Stimulated activated CD8-positive, alpha-beta memory T cell treated with anti-CD3 and anti-CD28 coated beads, Interleukin-7, amount 100 ng/mL, for 24 hours (primary cell): ENCODE measurements around the gene SLC8A3.

Experiments
- DNase-seq: peaks from one replicate; pipeline ENCODE4 v3.0.0-alpha.2; 2020; ENCODE audit warnings: low read depth

Gene SLC8A3

GRCh38 chr14:70177081-70177800 lies 11.5 kb downstream of the SLC8A3 start:
- DNase-seq: no peak

DNA sequence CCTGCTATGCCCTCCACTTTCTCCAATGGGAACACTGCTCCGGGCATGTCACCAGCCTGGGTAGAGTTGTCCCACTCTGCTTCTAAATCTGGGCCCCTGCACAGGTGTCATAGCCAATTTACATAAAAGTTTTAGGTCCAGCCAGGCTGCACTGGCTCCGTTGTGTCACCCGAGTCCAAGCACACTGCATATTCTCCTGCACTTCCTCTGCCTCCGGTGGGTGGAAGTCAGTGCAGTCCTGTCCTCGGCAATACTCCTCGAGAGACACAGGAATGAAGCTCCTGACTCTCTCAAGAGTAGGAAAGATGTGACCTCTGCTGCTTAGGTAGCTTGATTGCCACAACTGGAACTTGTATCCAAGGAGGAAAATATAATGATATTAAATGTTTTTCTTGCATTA lies 15.2 kb downstream of the SLC8A3 start:
- DNase-seq: no peak

- no peak for DNase-seq
Measured at GRCh38 chr14:70171726-70172125, 17.0 kb downstream of the SLC8A3 start.

GRCh38 chr14:70170976-70171375 lies 17.8 kb downstream of the SLC8A3 start:
- no peak for DNase-seq

GRCh38 chr14:70168406-70168805 lies 20.3 kb downstream of the SLC8A3 start:
- no peak for DNase-seq

- no peak for DNase-seq
Measured at GRCh38 chr14:70166530-70167203, 22.1 kb downstream of the SLC8A3 start.

- DNase-seq: no peak
Measured at GRCh38 chr14:70162358-70162757, 26.4 kb downstream of the SLC8A3 start.

DNA sequence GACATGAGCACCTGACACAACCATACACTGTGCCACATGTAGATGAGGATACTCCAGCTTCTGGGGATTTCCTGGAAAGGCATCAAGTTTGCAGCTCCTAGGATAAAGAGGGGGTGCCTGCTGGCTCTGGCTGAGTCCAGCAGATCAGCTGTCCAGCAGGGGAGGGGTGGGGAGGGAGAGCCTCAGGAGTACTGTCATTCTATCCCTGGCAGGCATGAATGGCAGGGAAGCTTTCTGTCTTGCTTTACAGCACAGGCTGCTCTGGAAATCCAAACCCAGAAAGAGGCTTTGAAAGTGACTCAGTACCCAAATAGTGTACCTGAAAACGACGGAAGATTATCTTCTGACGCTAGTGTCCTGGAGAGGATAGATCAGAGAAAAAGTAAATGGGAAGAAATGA lies 32.2 kb downstream of the SLC8A3 start:
- DNase-seq: no peak

DNA sequence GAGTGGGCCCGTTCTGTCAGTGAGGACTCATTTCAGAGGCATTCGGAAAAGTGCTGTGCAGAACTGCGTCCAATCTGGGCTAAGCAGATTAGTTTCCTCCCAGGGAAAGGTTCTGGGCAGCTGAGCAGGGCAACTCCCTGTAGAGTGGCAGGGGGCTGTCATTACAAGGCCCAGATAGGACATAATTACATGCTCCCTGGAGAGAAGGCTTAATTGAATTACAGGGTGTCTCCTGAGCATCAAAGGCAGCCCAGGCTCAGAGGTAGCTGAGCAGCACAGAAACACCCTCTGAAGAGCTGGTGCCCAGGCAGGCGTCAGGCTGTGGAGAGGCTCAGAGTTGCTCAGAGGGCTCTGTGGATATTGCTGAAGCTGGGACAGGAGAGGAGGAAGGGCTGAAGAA lies 36.0 kb downstream of the SLC8A3 start:
- no peak for DNase-seq

DNA sequence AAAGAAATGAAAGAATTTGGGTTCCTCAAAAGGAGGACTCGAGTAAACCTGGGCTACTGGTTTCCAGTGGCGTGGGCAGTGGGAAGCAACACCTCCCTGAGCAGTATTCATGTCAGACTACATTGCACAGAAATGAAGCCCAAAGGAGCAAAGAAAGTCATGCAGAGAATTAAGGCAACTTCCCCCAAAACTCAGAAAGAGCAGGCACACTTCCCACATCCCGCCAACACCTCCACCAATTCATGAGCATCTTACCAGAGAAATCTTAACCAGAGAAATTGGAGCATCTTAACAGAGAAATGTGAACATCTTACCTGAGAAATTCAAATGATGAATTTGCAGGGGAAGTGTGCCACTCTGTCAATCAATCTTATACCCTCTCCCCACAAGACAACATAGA lies 36.7 kb downstream of the SLC8A3 start:
- DNase-seq: no peak

GRCh38 chr14:70149596-70150165 lies 39.1 kb downstream of the SLC8A3 start:
- DNase-seq: no peak

DNA sequence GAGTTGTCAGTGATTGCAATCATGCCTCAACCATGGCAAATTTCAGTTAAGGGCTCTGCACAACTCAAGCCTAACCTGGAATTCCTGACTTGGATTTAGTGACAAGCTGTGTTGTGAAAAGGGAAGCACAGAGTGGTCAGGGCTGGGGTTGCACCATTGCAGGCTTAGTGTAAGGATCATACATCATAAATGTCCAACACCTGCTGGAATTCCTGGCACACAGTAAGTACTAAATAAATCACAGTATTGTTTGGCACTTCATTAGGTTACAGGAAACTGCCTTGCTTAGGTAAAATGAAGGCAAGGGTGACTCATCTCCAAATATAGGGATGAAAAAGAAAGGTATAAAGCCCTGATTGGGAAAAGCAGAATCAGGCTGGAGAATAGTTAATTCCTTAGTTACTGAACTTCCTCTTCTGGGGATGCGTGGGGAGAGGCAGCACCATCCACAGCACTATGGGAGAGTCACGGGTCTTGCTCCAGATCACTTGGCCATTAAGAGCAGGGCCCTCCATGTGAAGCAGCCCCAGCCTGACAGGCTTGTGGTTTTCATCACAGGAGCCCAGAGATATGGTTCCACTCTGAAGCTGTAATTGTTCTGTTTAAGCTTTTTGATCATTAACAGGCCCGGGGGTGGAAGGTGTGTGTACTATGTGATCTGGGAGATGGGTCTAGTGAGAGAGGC lies 39.7 kb downstream of the SLC8A3 start:
- DNase-seq: no peak

DNA sequence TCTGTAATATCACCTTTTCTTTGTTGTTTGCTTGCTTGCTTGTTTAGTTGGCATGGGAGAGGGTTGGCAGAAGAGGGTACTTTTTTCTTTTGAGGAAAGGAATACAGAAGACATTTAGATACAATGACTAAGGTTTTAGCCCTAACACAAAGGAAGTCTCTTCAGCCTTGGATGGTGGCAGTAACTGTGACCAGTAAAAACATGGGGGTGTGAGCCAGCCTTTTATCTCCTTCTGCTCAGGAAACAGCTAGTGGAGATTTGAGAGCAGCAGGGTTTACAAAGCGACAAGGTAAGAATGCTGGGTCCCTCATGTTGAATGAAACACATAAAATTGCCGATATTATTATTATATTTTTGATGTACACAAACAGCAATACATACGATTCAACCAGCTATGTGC lies 40.4 kb downstream of the SLC8A3 start:
- no peak for DNase-seq

DNA sequence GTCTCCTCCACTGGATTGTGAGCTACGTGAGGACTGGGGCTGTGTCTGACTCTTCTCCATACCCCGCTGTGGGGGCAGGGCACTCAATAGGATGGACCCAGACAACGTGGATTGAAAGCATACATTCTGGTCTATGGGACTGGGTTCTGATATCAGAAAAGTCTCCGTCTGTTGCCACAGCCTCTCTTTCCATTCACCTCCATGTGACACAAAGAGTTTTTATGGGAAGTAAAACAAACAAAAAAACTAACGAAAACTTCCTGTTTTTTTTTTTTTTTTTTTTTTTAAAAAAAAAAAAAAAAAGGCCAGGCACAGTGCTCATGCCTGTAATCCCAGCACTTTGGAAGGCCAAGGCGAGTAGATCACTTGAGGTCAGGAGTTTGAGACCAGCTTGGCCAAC lies 44.7 kb downstream of the SLC8A3 start:
- DNase-seq: no peak

GRCh38 chr14:70143306-70143705 lies 45.4 kb downstream of the SLC8A3 start:
- no peak for DNase-seq

- DNase-seq: no peak
Measured at GRCh38 chr14:70140614-70141013, 48.1 kb downstream of the SLC8A3 start.

GRCh38 chr14:70139384-70139783 lies 49.4 kb downstream of the SLC8A3 start:
- DNase-seq: no peak

DNA sequence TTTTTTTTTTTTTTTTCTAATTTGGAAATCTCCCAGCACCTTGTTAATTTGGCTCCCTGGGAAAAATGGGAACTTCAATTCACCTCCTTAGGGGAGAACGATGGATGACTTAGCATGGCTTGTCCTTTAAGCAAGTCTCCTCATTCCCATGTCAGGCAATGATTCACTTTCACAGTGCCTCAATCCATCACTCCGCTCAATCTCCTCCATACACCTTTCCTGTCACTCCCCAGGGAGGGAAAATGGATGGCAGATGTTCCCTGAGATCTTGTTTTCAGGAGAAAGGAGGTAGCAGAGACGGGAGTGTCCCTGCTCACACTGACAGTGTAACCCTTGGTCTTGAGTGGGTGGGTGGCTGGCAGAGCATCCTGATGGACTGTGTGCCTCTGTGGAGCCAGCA lies 51.0 kb downstream of the SLC8A3 start:
- no peak for DNase-seq

GRCh38 chr14:70133461-70133860 lies 55.3 kb downstream of the SLC8A3 start:
- DNase-seq: no peak

DNA sequence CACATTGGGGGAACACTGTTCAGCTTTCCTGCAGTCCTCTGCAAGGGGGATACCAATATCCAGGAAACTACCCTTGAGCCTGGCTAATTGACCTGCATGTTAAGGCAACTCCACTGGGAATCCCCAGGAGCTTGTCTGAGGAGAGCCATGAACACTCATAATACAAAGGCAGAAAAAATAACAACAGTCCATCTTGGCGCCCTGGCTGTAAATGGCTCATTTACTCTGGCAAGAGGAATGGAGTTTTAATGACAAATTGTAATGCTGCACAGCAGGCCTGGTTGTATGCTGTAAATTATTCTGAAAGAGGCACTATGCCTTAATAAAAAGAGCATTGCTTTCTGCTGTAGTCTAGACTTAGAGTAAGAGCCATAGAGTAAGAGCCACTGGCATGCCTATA lies 58.3 kb downstream of the SLC8A3 start:
- DNase-seq: no peak

DNA sequence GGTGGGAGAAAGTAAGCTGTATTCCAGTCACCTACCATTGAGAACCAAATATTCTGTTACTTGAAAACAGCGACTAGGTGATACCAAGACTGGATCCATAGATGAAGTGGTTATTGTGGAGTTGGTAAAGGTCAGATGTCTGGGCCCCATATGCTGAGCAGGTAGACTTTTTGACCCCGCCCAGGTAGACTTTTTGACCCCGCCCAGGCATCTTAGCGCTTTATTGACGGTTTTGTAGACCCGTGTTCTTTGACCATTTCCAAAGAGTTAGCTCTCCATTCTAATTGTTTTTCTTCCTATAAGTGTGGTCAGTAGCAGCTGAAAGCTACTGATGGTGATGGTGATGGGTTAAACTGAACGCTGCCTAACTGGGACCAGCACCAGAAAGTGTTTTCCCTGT lies 61.6 kb downstream of the SLC8A3 start:
- DNase-seq: no peak

DNA sequence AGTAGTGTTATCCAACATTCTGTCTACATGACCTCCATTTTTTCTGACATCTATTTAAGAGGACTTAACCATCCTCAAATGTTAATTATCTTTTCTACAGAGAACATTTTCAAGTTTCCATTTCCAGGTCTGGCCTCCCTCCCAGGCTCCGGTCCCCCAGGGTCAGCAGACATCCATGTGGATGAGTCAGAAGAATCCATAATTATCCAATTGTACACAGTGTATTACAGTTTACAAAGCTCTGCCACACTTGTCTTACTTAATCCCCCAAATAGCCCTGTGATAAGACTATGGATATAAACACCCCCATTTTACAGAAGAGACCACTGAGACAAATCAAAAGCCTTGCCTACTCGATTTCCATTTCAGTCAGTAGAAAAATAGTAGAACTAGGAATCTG lies 65.0 kb downstream of the SLC8A3 start:
- no peak for DNase-seq

GRCh38 chr14:70121521-70121920 lies 67.2 kb downstream of the SLC8A3 start:
- no peak for DNase-seq
